ENCODE results near the gene C5orf24.
"Not testable (repeated sequence)": the region's sequence is repeated elsewhere in the genome, so short reads cannot be mapped to it uniquely, and the experiment has no call there.

C5orf24 gene

DNA sequence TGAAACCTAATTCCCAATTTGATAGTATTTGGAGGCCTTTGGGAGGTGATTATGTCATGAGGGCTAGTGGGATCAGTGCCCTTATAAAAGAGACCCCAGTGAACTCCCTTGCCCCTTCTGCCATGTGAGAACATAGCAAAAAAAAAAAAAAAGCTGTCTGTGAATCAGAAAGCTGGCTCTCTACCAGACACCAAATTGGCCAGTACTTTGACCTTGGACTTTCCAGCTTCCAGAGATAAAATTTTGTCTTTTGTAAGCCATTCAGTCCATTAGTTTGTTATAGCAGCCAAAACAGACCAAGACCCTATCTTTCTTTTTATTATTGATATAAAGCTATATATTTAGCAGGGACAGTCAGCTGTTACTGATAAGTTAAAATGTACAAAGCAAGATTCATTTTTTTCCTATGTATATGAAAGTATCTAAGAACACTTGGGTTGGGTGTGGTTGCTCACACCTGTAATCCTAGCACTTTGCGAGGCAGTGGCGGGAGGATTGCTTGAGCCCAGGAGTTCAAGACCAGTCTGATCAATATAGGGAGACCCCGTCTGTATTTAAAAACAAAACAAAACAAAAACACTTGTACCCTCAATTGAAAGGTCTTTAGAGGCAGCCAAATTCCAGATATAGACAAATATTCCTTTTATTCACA, 8.1 kb upstream of the C5orf24 start:
- TF ChIP-seq, protein P1, sequence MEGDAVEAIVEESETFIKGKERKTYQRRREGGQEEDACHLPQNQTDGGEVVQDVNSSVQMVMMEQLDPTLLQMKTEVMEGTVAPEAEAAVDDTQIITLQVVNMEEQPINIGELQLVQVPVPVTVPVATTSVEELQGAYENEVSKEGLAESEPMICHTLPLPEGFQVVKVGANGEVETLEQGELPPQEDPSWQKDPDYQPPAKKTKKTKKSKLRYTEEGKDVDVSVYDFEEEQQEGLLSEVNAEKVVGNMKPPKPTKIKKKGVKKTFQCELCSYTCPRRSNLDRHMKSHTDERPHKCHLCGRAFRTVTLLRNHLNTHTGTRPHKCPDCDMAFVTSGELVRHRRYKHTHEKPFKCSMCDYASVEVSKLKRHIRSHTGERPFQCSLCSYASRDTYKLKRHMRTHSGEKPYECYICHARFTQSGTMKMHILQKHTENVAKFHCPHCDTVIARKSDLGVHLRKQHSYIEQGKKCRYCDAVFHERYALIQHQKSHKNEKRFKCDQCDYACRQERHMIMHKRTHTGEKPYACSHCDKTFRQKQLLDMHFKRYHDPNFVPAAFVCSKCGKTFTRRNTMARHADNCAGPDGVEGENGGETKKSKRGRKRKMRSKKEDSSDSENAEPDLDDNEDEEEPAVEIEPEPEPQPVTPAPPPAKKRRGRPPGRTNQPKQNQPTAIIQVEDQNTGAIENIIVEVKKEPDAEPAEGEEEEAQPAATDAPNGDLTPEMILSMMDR (IDR thresholded peaks at IDR 0.05; ENCODE audit: low read depth, low read length, missing control alignments), result no peak
- no peak for DNase-seq (ENCODE audit: low read depth)
- no peak overlapping the region for H3K4me3 ChIP-seq (ENCODE audit: low read depth, low read length)

DNA sequence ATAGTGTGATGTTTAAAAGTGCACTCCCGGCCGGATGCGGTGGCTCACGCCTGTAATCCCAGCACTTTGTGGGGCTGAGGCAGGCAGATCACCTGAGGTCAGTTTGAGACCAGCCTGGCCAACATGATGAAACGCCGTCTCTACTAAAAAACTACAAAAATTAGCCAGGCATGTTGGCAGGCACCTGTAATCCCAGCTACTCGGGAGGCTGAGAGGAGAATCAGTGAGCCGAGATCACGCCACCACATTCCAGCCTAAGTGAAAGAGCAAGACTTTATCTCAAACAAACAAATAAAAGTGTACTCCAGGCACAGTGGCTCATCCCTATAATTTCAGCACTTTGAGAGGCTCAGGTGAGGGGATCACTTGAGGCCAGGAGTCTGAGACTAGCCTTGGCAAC, 7.4 kb upstream of the C5orf24 start:
- not testable (repeated sequence) for H3K4me3 ChIP-seq (ENCODE audit: low read depth, low read length); DNase-seq (ENCODE audit: low read depth)

DNA sequence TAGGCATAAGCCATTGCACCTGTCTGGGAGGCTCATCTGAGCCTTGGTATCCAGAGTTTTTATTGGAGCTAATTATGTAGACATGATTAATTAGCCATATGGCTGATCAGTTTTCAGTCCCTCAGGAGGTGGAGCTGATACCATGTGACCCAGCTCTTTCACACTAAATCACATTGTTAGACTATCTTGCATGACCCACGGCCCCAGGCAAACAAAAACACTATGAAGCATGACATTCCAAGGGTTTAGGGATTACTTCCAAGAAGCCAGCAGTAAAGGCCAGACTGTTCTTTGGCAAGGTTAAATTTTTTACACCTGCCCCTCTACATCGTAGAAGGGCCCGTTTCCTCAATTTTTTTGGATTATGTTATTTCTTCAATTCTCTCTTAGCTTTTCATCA, 5.0 kb upstream of the C5orf24 start:
- TF ChIP-seq, protein P1 (IDR thresholded peaks at IDR 0.05; ENCODE audit: low read depth, low read length, missing control alignments), result no peak
- DNase-seq (ENCODE audit: low read depth), result no peak
- H3K4me3 ChIP-seq (ENCODE audit: low read depth, low read length), result no peak overlapping the region

DNA sequence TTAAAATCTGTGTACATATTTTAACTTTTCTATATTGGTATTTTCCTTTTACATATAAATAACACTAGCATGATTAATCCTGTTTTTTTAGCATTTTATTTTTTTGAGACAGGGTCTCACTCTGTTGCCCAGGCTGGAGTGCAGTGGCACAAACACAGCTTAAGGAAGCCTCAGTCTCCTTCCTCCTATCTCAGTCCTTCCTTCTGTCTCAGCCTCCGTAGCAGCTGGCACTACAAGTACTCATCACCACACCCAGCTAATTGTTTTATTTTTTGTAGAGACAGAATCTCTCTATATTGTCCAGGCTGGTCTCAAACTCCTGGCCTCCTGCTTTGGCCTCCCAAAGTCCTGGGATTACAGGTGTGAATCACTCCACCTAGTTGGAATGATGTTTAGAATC, 1.5 kb upstream of the C5orf24 start:
- no peak for DNase-seq (ENCODE audit: low read depth)
- TF ChIP-seq, protein P1 (IDR thresholded peaks at IDR 0.05; ENCODE audit: low read depth, low read length, missing control alignments), result no peak
- H3K4me3 ChIP-seq (ENCODE audit: low read depth, low read length), result no peak overlapping the region

DNA sequence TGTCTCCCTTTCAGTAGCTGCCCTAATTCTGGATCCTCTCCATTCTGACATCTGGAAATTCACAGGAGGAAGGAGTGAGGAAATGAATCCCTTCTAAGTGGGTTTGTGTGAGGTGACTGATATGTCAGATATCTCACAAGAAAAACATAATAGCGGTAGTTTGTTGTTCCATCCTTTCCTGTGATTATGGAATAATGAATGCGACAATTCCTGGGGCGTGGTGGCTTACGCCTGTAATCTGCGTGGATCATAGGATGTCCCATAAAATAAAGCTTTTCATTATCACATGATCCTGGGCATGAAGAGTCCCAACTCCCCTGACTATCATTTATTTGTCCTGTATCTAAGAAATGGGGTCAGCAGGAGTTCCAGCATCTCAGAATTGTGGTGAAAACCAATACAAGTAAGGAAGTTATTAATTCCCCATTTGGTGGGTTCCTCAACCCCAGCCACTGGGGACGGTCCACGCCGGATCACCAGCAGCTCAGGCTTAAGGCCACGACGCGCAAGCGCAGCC, 375 bp upstream of the C5orf24 start:
- TF ChIP-seq, protein P1 (IDR thresholded peaks at IDR 0.05; ENCODE audit: low read depth, low read length, missing control alignments), result no peak
- H3K4me3 ChIP-seq (ENCODE audit: low read depth, low read length), result peak overlapping the region; percentile 87
- no peak for DNase-seq (ENCODE audit: low read depth)

DNA sequence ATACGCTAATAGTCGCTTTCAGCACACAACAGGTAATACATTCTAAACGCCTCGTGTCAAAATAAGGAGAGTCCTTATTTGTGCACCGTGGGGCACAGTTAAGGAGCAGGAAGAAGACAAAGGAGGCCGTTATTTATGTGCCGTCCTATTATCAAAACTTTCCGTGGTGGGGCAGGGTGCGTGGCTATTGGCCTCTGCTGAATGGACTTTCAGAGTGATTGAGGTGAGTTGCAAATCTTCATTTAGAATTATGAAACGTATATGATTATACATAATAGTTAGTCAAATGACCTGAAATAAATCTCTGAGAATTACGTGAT, 833 bp downstream of the C5orf24 start:
- no peak for DNase-seq (ENCODE audit: low read depth)
- TF ChIP-seq, protein P1 (IDR thresholded peaks at IDR 0.05; ENCODE audit: low read depth, low read length, missing control alignments), result no peak
- H3K4me3 ChIP-seq (ENCODE audit: low read depth, low read length), result peak overlapping the region; percentile 87

DNA sequence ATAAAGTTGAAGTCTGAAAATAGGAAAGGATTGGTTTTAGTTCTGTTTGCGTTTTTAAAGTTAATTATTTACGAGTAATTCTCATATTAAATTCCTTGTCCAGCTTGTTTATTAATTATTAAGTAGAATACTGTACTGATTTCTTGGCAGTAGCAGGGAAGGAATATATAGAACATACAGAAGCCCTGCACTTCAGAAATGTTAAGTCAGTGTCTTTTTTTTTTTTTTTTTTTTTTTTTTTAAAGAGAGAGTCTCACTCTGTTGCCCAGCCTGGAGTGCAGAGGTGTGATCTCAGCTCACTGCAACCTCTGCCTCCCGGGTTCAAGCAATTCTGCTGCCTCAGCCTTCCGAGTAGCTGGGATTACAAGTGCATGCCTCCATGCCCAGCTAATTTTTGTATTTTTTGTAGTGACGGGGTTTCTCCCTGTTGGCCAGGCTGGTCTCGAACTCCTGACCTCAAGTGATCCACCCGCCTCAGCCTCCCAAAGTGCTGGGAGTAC, 3.7 kb downstream of the C5orf24 start:
- not testable (repeated sequence) for DNase-seq (ENCODE audit: low read depth); H3K4me3 ChIP-seq (ENCODE audit: low read depth, low read length)

DNA sequence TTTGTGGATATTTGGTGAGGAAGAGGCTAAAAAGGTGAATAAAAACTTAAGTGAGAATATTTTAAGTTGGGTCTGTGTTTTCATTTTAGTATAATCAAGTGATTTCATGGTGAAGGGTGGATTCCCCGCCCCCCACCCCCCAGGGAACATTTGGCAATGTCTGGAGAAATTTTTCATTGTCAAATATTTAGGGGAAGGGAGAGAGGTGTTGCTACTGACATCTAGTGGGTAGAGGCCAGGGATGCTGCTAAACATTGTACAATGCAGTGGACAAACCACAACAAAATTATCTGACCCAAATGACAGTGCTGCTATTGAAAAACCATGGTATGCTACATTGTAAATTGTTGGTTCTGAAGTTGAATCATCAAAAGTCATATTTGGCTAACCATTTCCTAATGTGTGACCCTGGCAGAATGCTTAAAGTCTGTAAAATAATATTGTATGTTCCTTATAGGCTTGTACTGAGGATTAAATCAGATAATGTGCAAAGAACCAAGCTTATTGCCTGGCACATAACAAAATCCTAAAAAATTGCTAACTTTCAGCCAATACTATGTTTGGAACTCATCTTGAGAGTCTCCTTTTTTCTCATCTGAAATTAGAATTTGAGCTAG, 5.6 kb downstream of the C5orf24 start:
- no peak for DNase-seq (ENCODE audit: low read depth)
- no peak overlapping the region for H3K4me3 ChIP-seq (ENCODE audit: low read depth, low read length)
- TF ChIP-seq, protein P1 (IDR thresholded peaks at IDR 0.05; ENCODE audit: low read depth, low read length, missing control alignments), result peak; percentile 46

DNA sequence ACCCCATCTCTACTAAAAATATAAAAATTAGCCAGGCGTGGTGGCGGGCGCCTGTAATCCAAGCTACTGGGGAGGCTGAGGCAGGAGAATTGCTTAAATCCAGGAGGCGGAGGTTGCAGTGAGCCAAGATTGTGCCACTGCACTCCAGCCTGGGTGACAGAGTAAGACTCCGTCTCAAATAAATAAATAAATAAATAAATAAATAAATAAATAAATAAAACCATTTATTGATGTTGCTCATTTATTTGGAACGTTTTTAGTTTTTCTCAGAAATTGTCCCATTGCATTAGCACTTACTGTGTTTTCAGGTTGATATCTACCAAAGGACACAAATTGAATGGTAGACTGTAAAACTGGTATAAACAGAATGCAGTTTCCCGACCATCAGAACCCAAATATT, 10.7 kb downstream of the C5orf24 start:
- not testable (repeated sequence) for DNase-seq (ENCODE audit: low read depth); H3K4me3 ChIP-seq (ENCODE audit: low read depth, low read length)
